Measurements from ENCODE around the gene C17orf67. TPM values are rescaled to one million over a fixed set of nuclear protein-coding genes. Genes with fewer than 3 reads are reported as not detected.

The C17orf67 gene
- total and polyA plus RNA-seq, 2 of the 13 experiments (the other 11 are each of a cell fraction or from before 2014, with no cell fraction given) = 0.41 to 0.86 TPM

GRCh38 chr17:56772442-56772841, 61.3 kb downstream of the C17orf67 start (continued):
- TF ChIP-seq ZNF556 (CRISPR knock-in tag; IDR thresholded peaks at IDR 0.05; ENCODE audit: borderline replicate concordance) (peak; percentile 68; the same call in 1 of the 2 replicates), ZNF629 (CRISPR knock-in tag; conservative IDR thresholded peaks at IDR 0.05) (no peak), SALL2 (CRISPR knock-in tag; IDR thresholded peaks at IDR 0.05) (no peak), STAT6 (CRISPR knock-in tag; IDR thresholded peaks at IDR 0.05; ENCODE audit: borderline replicate concordance) (no peak), ZBTB2 (CRISPR knock-in tag; IDR thresholded peaks at IDR 0.05; ENCODE audit: low read depth) (no peak), NFE2 (CRISPR knock-in tag; IDR thresholded peaks at IDR 0.05) (no peak), ZEB1 (IDR thresholded peaks at IDR 0.05; ENCODE audit: insufficient replicate concordance, low read depth) (peak; percentile 44), TERF1 (CRISPR knock-in tag; IDR thresholded peaks at IDR 0.05) (no peak), SALL1 (CRISPR knock-in tag; IDR thresholded peaks at IDR 0.05) (peak; percentile 87), NR2F1 (CRISPR knock-in tag; IDR thresholded peaks at IDR 0.05) (no peak), MLXIP (CRISPR knock-in tag; IDR thresholded peaks at IDR 0.05; ENCODE audit: borderline replicate concordance) (no peak), PPARG (CRISPR knock-in tag; conservative IDR thresholded peaks at IDR 0.05) (peak; percentile 46; the same call in 1 of the 2 replicates), CREM (IDR thresholded peaks at IDR 0.05) (peak; percentile 64; the same call in 1 of the 2 replicates), CREM (CRISPR knock-in tag; IDR thresholded peaks at IDR 0.05) (no peak), ARID3A (IDR thresholded peaks at IDR 0.05; ENCODE audit: low read depth, low read length) (peak; percentile 87), MAFF (IDR thresholded peaks at IDR 0.05; ENCODE audit: low read depth, low read length) (peak; percentile 89), ZBTB20 (CRISPR knock-in tag; IDR thresholded peaks at IDR 0.05; ENCODE audit: borderline replicate concordance, low read depth) (peak; percentile 77; the same call in 1 of the 2 replicates), MEIS2 (CRISPR knock-in tag; IDR thresholded peaks at IDR 0.05) (no peak), RBM22 (optimal IDR thresholded peaks at IDR 0.05; ENCODE audit: low read length) (no peak), MTF2 (CRISPR knock-in tag; IDR thresholded peaks at IDR 0.05; ENCODE audit: borderline replicate concordance) (no peak)
